ENCODE data around the gene MYL3. TPM values are rescaled to one million over a fixed set of nuclear protein-coding genes. Genes with fewer than 3 reads are reported as not detected.
"Not testable (repeated sequence)": the region's sequence is repeated elsewhere in the genome, so short reads cannot be mapped to it uniquely, and the experiment has no call there.

MYL3 gene
- total RNA-seq, 4 donors from 2014 or later = 0.82 to 16.1 (median 1.4) TPM; not detected in 1

GRCh38 chr3:46829699-46830208 is 33.5 kb downstream of the MYL3 start:
- TF ChIP-seq POLR2A (IDR thresholded peaks at IDR 0.05) (no peak), CTCF (IDR thresholded peaks at IDR 0.05) (no peak), EP300 (IDR thresholded peaks at IDR 0.05; ENCODE audit: low read depth) (no peak), POLR2AphosphoS5 (IDR thresholded peaks at IDR 0.05) (no peak)
- Histone ChIP-seq H3K36me3 (no peaks in the 10 kb centered on the region), H3K9me3 (no peaks in the 10 kb centered on the region), H3K4me3 (no peak overlapping the region), H3K27me3 (no peaks in the 10 kb centered on the region), H3K27ac (no peak overlapping the region), H3K4me1 (no peaks in the 10 kb centered on the region)
- in situ Hi-C loops (cut with MboI; ENCODE audit: low pct_ligation_motif_present in 1 of 4, low pct_unique_long_range_greater_than_20kb in 1 of 4, low sequenced_read_pairs in 3 of 4) = no loop called here
- WGBS, 2 donors (ENCODE audit: low coverage in 1 of 2) = 79% methylated on average over 4 of the region's 4 CpGs; no CpG with 5 or more reads in 1 of the 2 donors
- intact Hi-C loops (cut with DNase I; ENCODE audit: low total_unique reads) = no loop called here
- no peak for DNase-seq

GRCh38 chr3:46825450-46825849 is 37.8 kb downstream of the MYL3 start:
- no peak for TF ChIP-seq EP300 (IDR thresholded peaks at IDR 0.05; ENCODE audit: low read depth)
- no peak for TF ChIP-seq POLR2AphosphoS5 (IDR thresholded peaks at IDR 0.05)
- TF ChIP-seq CTCF (IDR thresholded peaks at IDR 0.05) = no peak
- no peak for TF ChIP-seq POLR2A (IDR thresholded peaks at IDR 0.05)
- Histone ChIP-seq H3K4me3 (no peak overlapping the region), H3K36me3 (no peaks in the 10 kb centered on the region), H3K4me1 (no peaks in the 10 kb centered on the region), H3K27ac (no peak overlapping the region), H3K27me3 (no peaks in the 10 kb centered on the region), H3K9me3 (peaks cover 4 to 7% of the 10 kb centered on the region in 2 donors)
- DNase-seq = no peak
- intact Hi-C loops (cut with DNase I; ENCODE audit: low total_unique reads) (no loop called here), in situ Hi-C loops (cut with MboI; ENCODE audit: low pct_ligation_motif_present in 1 of 4, low pct_unique_long_range_greater_than_20kb in 1 of 4, low sequenced_read_pairs in 3 of 4) (no loop called here)
- whole genome bisulfite sequencing, 2 donors (ENCODE audit: low coverage in 1 of 2) = 97 to 100% methylated on average over 2 of the region's 2 CpGs

GRCh38 chr3:46824211-46824970 is 38.9 kb downstream of the MYL3 start:
- in situ Hi-C loops (cut with MboI; ENCODE audit: low pct_ligation_motif_present in 1 of 4, low pct_unique_long_range_greater_than_20kb in 1 of 4, low sequenced_read_pairs in 3 of 4) = no loop called here
- no peak for TF ChIP-seq EP300 (IDR thresholded peaks at IDR 0.05; ENCODE audit: low read depth)
- no peak for TF ChIP-seq POLR2AphosphoS5 (IDR thresholded peaks at IDR 0.05)
- no peak for TF ChIP-seq CTCF (IDR thresholded peaks at IDR 0.05)
- TF ChIP-seq POLR2A (IDR thresholded peaks at IDR 0.05) = no peak
- H3K4me3 ChIP-seq = no peak overlapping the region
- H3K27ac ChIP-seq = no peak overlapping the region
- H3K36me3 ChIP-seq = no peaks in the 10 kb centered on the region
- DNase-seq = no peak
- WGBS, 2 donors (ENCODE audit: low coverage in 1 of 2) = 85 to 89% methylated on average over 2 of the region's 2 CpGs
- H3K27me3 ChIP-seq = no peaks in the 10 kb centered on the region
- H3K4me1 ChIP-seq = no peaks in the 10 kb centered on the region
- peaks cover 4 to 7% of the 10 kb centered on the region in 2 donors for H3K9me3 ChIP-seq
- intact Hi-C loops (cut with DNase I; ENCODE audit: low total_unique reads) = no loop called here

- H3K27ac ChIP-seq; in situ Hi-C loops (cut with MboI; ENCODE audit: low pct_ligation_motif_present in 1 of 4, low pct_unique_long_range_greater_than_20kb in 1 of 4, low sequenced_read_pairs in 3 of 4): not testable (repeated sequence)
Observed at GRCh38 chr3:46823314-46823713, 39.9 kb downstream of the MYL3 start.

More at GRCh38 chr3:46823314-46823713, 39.9 kb downstream of the MYL3 start:
- H3K4me3 ChIP-seq; H3K4me1 ChIP-seq; DNase-seq; H3K36me3 ChIP-seq; intact Hi-C loops (cut with DNase I; ENCODE audit: low total_unique reads); H3K27me3 ChIP-seq; H3K9me3 ChIP-seq: not testable (repeated sequence)
